K562 (cell line): ENCODE results near the gene PHTF2. TPM values are rescaled to one million over a fixed set of nuclear protein-coding genes. Genes with fewer than 3 reads are reported as not detected.

ENCODE experiments used
- ATAC-seq: fragments of 200-7000 bp; cut with Tn5 transposase; 3 replicates; pipeline ENCODE4 v1.9.1; 2020; ENCODE audit warnings: moderate library complexity
- BruUV-seq: library from RNA; stranded (reverse); fragments of 400-500 nt; replicated peaks from 2 replicates; lab custom pipeline; 2021; lab: Mats Ljungman, UMichigan
- CTCF ChIA-PET: fragments of 300-600 bp; formaldehyde crosslinking; extraction: SDS; loops from one replicate; lab custom pipeline; 2021; ENCODE audit warnings: low intra/inter-chr PET ratio; lab: Yijun Ruan, JAX
- POLR2A ChIA-PET: fragments of 300-600, 350-650 bp; sonication (Branson Sonifier 250); formaldehyde crosslinking; extraction: SDS; loops from one replicate; lab custom pipeline; 2021; ENCODE audit warnings: antibody characterized with exemption, inconsistent platforms; lab: Yijun Ruan, JAX
- DNase-seq, 4 experiments: peaks; one replicate each; pipeline versions ENCODE4 v3.0.0 to v3.0.0-alpha.2; 2011 to 2018; ENCODE audit warnings: low spot score in 3 of 4, mixed read lengths in 3 of 4; ENCODE audit errors: extremely low read depth in 1 of 4
- FAIRE-seq: peaks from 2 replicates; lab custom pipeline; 2011; peaks lifted over from hg19 to GRCh38; lab: Jason Lieb, UNC
- H2AFZ ChIP-seq: 2 replicates; pipeline ENCODE4 v1.6.0; 2011; ENCODE audit warnings: low read depth, low read length, control low read depth, inconsistent platforms
- H3K27ac ChIP-seq: fragments of 200-600 bp; 3 replicates; pipeline ENCODE4 v1.8.0; 2011; ENCODE audit warnings: low read depth, mild to moderate bottlenecking, control low read depth, inconsistent platforms, low read length, moderate library complexity, mixed read lengths; ENCODE audit errors: extremely low read depth
- H3K27me3 ChIP-seq, 2 experiments: fragments of 300-600 bp in 1 of 2; 2 replicates in 1 of 2; 3 replicates in 1 of 2; pipeline versions ENCODE4 v1.6.0 to v1.8.0; 2011; ENCODE audit warnings: inconsistent platforms in 2 of 2, low read length in 2 of 2, mild to moderate bottlenecking in 1 of 2, mixed read lengths in 1 of 2, moderate library complexity in 1 of 2; ENCODE audit not compliant: control insufficient read depth in 2 of 2, insufficient read depth in 2 of 2
- H3K36me3 ChIP-seq: fragments of 300-600 bp; 3 replicates; pipeline ENCODE4 v1.8.0; 2011; ENCODE audit warnings: mild to moderate bottlenecking, low read length, inconsistent platforms; ENCODE audit not compliant: control insufficient read depth, insufficient read depth
- H3K4me1 ChIP-seq, 2 experiments: fragments of 200-600 bp in 1 of 2; replicated peaks in 1 of 2; 2 replicates in 1 of 2; 3 replicates in 1 of 2; pipeline versions ENCODE4 v1.5.1 to v1.8.0; 2011; ENCODE audit warnings: inconsistent platforms in 2 of 2, low read length in 2 of 2, mild to moderate bottlenecking in 1 of 2, mixed read lengths in 1 of 2, moderate library complexity in 1 of 2; ENCODE audit not compliant: control insufficient read depth in 2 of 2, insufficient read depth in 2 of 2
- H3K4me2 ChIP-seq: 2 replicates; pipeline ENCODE4 v1.6.1; 2011; ENCODE audit warnings: low read length, control low read depth, inconsistent platforms, mixed read lengths; ENCODE audit not compliant: insufficient read depth
- H3K4me3 ChIP-seq: fragments of 200-600 bp; sonication (generic), shearing (Covaris generic); 2 replicates; pipeline ENCODE4 v1.5.1; 2016; ENCODE audit warnings: control low read depth, inconsistent platforms
- H3K79me2 ChIP-seq: fragments of 200-600 bp; 3 replicates; pipeline ENCODE4 v1.8.0; 2011; ENCODE audit warnings: low read length, inconsistent platforms; ENCODE audit not compliant: control insufficient read depth, insufficient read depth
- H3K9ac ChIP-seq, 2 experiments: 2 replicates each; pipeline versions ENCODE4 v1.6.0 to v1.6.1; 2011; ENCODE audit warnings: low read depth in 2 of 2, low read length in 2 of 2, control low read depth in 1 of 2, inconsistent platforms in 1 of 2, mild to moderate bottlenecking in 1 of 2, mixed read lengths in 1 of 2; ENCODE audit not compliant: insufficient read depth in 1 of 2
- H3K9me1 ChIP-seq: one replicate; pipeline ENCODE4 v1.6.0; 2011; ENCODE audit warnings: inconsistent platforms, mild to moderate bottlenecking, low read length, moderate library complexity; ENCODE audit not compliant: control insufficient read depth, insufficient read depth
- H3K9me3 ChIP-seq: replicated peaks from 2 replicates; pipeline ENCODE4 v1.5.1; 2011; ENCODE audit warnings: low read depth, low read length, inconsistent platforms; ENCODE audit not compliant: control insufficient read depth, insufficient read depth
- H4K20me1 ChIP-seq: replicated peaks from 2 replicates; pipeline ENCODE4 v1.6.1; 2011; ENCODE audit warnings: low read length, inconsistent platforms, mixed read lengths; ENCODE audit not compliant: control insufficient read depth, insufficient read depth
- E2F3 ChIP-seq: fragments of 250-450 bp; sonication (Bioruptor Pico); IDR thresholded peaks from 2 replicates; pipeline ENCODE4 v1.4.0; 2020; ENCODE audit warnings: mild to moderate bottlenecking
- FOXK2 ChIP-seq, 2 experiments: fragments of 450-650 bp; IDR thresholded peaks in 1 of 2; conservative IDR thresholded peaks in 1 of 2; 2 replicates each; pipeline ENCODE4 v1.6.1; 2016; ENCODE audit warnings: low read depth in 2 of 2, mild to moderate bottlenecking in 1 of 2
- JUNB ChIP-seq: fragments of 450-650 bp; formaldehyde crosslinking; conservative IDR thresholded peaks from 2 replicates; pipeline ENCODE4 v1.4.0; 2020; ENCODE audit warnings: mild to moderate bottlenecking
- KLF6 ChIP-seq: fragments of 250-450 bp; sonication (Bioruptor Pico); IDR thresholded peaks from 2 replicates; pipeline ENCODE4 v1.4.0; 2020; ENCODE audit warnings: mild to moderate bottlenecking, moderate library complexity, borderline replicate concordance
- MLLT1 ChIP-seq, 2 experiments: fragments of 450-650 bp; IDR thresholded peaks; 2 replicates each; pipeline ENCODE4 v1.6.1; 2016
- NR1H2 ChIP-seq: sonication (generic); formaldehyde crosslinking; IDR thresholded peaks from 2 replicates; pipeline ENCODE4 v1.4.0; 2020; ENCODE audit warnings: mild to moderate bottlenecking, missing genetic modification reagents
- PML ChIP-seq: IDR thresholded peaks from 2 replicates; pipeline ENCODE4 v1.6.1; 2012; ENCODE audit warnings: low read length, inconsistent platforms
- RBM34 ChIP-seq: fragments of 200-400 bp; formaldehyde crosslinking; IDR thresholded peaks from 2 replicates; pipeline ENCODE4 v1.6.1; 2018; ENCODE audit warnings: low read length, borderline replicate concordance; ENCODE audit not compliant: insufficient read depth
- TFE3 ChIP-seq: fragments of 450-650 bp; formaldehyde crosslinking; IDR thresholded peaks from 2 replicates; pipeline ENCODE4 v1.4.0; 2020; ENCODE audit warnings: mild to moderate bottlenecking, mixed read lengths
- TOE1 ChIP-seq, 2 experiments: fragments of 450-650 bp in 1 of 2; sonication (generic) in 1 of 2; formaldehyde crosslinking in 1 of 2; IDR thresholded peaks; 2 replicates each; pipeline versions ENCODE4 v1.7.1 to v1.8.0; 2016 to 2022; ENCODE audit warnings: borderline replicate concordance in 2 of 2, mild to moderate bottlenecking in 2 of 2, antibody characterized with exemption in 1 of 2, inconsistent platforms in 1 of 2, low read depth in 1 of 2, missing genetic modification reagents in 1 of 2, moderate library complexity in 1 of 2
- WGBS: fragments of 100-300 bp; shearing (Covaris generic); methylation state at CpG from one replicate; pipeline ENCODE4 v1.1.6; 2016; ENCODE audit warnings: low coverage, mixed read lengths; ENCODE audit not compliant: insufficient coverage; ENCODE audit errors: missing lambda C conversion rate; 5-methylcytosine and 5-hydroxymethylcytosine counted together
- in situ Hi-C: fragments of 300-500 bp; cut with MboI; formaldehyde crosslinking; loops from 4 replicates; pipeline ENCODE4 v1.15.0; 2018; ENCODE audit warnings: inconsistent platforms, mixed read lengths
- intact Hi-C: fragments of 100-400 bp; cut with micrococcal nuclease; formaldehyde crosslinking; loops from 2 replicates; pipeline ENCODE4 v1.14.2; 2022
- polyA plus RNA-seq, 8 experiments: library from polyadenylated mRNA; depleted of rRNA in 4 of 8; stranded (reverse) in 5 of 8; unstranded in 3 of 8; fragments of >200 nt; fragmentation: Nextera tagmentation in 2 of 8; fragmentation: Illumina TruSeq in 1 of 8; extraction: Ambion mirVana in 2 of 8; extraction: Trizol in 1 of 8; gene quantifications; 2 replicates each; pipeline versions ENCODE4 v1.2.1 to v1.2.3, GENCODE V29; 2011 to 2014; ENCODE audit warnings: inconsistent platforms in 1 of 8, missing spikeins in 1 of 8
- total RNA-seq, 7 experiments: library from RNA; depleted of rRNA in 6 of 7; stranded (reverse); fragments of >200 nt in 6 of 7; fragmentation: Illumina TruSeq in 2 of 7; extraction: Trizol in 2 of 7; gene quantifications; 2 replicates each; pipeline versions ENCODE4 v1.2.1 to v1.2.3, GENCODE V29; 2011 to 2021; ENCODE audit warnings: low replicate concordance in 1 of 7
- TF ChIP-seq, protein P1 (sequence below): sonication (generic); formaldehyde crosslinking; IDR thresholded peaks from 2 replicates; pipeline ENCODE4 v1.8.0; 2022; ENCODE audit warnings: mild to moderate bottlenecking, missing genetic modification reagents, borderline replicate concordance
- TF ChIP-seq, protein P2 (sequence below): sonication (generic); formaldehyde crosslinking; IDR thresholded peaks from 2 replicates; pipeline ENCODE4 v1.8.0; 2022; ENCODE audit warnings: mild to moderate bottlenecking, missing genetic modification reagents

Gene PHTF2
- total and polyA plus RNA-seq, 9 of the 15 experiments (the other 6 are each of a cell fraction or from before 2014, with no cell fraction given): 17.9 to 43.6 (median 25.4) TPM

- H3K27ac ChIP-seq: peak overlapping the region; percentile 86
- H3K36me3 ChIP-seq: peaks cover 38% of the 10 kb centered on the region
- FAIRE-seq (no peak), ATAC-seq (peak; percentile 33), DNase-seq (peak in 2 of 4 experiments; percentile 17 to 56)
- no peaks in the 10 kb centered on the region for H4K20me1 ChIP-seq
- peak overlapping the region; percentile 92 for H3K4me2 ChIP-seq
- in situ Hi-C loops: no loop called here
- H3K4me1 ChIP-seq: peaks cover 16 to 18% of the 10 kb centered on the region in 2 experiments; a peak in 4 of 5 replicates
- no peaks in the 10 kb centered on the region for H3K27me3 ChIP-seq
- CTCF ChIA-PET: interaction anchor here (0.7 kb wide), 1 partner anchor 106 kb away, joined by 3 read pairs; no protein-coding TSS in a partner anchor
- POLR2A ChIA-PET: interaction anchor here (0.6 to 1.5 kb wide), 5 partner anchors 9 to 324 kb away, joined by 3 to 5 read pairs (median 4); no protein-coding TSS in a partner anchor
- WGBS: 0% methylated on average over 35 of the region's 35 CpGs
- peaks cover 89% of the 10 kb centered on the region for H3K79me2 ChIP-seq
- H3K9ac ChIP-seq: peak overlapping the region; percentile 87 to 98
- peak overlapping the region; percentile 75 for H3K4me3 ChIP-seq
- H3K9me3 ChIP-seq: no peaks in the 10 kb centered on the region
- BruUV-seq: TSS peak; percentile 85
- H3K9me1 ChIP-seq: no peaks in the 10 kb centered on the region
- intact Hi-C loops: loop anchor here (2.0 to 10.0 kb wide), 3 partner anchors 45 to 217 kb away; no protein-coding TSS in a partner anchor
- H2AFZ ChIP-seq: peak overlapping the region; percentile 83
- TF ChIP-seq JUNB (CRISPR knock-in tag) (0 out of 2 replicates have a peak, but pooled peaks have one; percentile 9), NR1H2 (CRISPR knock-in tag) (0 out of 2 replicates have a peak, but pooled peaks have one; percentile 75), PML (peak; percentile 34; the same call in 1 of the 2 replicates), MLLT1 (IDR thresholded peaks at IDR 0.05) (0 out of 4 replicates have a peak, but pooled peaks of 1 of the 2 experiments have one; percentile 56), TOE1 (IDR thresholded peaks at IDR 0.05; ENCODE audit: borderline replicate concordance) (no peak), TOE1 (CRISPR knock-in tag; IDR thresholded peaks at IDR 0.05; ENCODE audit: borderline replicate concordance, low read depth) (peak; percentile 71; the same call in 1 of the 2 replicates), E2F3 (0 out of 2 replicates have a peak, but pooled peaks have one; percentile 27), FOXK2 (conservative IDR thresholded peaks at IDR 0.05 in 1 of 2, IDR thresholded peaks at IDR 0.05 in 1 of 2; ENCODE audit: low read depth in 2 of 2) (peak in 1 of 2 experiments; percentile 12; a peak in 1 of 4 replicates), RBM34 (no peak), TFE3 (CRISPR knock-in tag) (peak; percentile 43), KLF6 (CRISPR knock-in tag) (peak; percentile 55; the same call in 1 of the 2 replicates)
- TF ChIP-seq, protein P1, sequence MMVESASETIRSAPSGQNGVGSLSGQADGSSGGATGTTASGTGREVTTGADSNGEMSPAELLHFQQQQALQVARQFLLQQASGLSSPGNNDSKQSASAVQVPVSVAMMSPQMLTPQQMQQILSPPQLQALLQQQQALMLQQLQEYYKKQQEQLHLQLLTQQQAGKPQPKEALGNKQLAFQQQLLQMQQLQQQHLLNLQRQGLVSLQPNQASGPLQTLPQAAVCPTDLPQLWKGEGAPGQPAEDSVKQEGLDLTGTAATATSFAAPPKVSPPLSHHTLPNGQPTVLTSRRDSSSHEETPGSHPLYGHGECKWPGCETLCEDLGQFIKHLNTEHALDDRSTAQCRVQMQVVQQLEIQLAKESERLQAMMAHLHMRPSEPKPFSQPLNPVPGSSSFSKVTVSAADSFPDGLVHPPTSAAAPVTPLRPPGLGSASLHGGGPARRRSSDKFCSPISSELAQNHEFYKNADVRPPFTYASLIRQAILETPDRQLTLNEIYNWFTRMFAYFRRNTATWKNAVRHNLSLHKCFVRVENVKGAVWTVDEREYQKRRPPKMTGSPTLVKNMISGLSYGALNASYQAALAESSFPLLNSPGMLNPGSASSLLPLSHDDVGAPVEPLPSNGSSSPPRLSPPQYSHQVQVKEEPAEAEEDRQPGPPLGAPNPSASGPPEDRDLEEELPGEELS (CRISPR knock-in tag): no peak
- TF ChIP-seq, protein P2, sequence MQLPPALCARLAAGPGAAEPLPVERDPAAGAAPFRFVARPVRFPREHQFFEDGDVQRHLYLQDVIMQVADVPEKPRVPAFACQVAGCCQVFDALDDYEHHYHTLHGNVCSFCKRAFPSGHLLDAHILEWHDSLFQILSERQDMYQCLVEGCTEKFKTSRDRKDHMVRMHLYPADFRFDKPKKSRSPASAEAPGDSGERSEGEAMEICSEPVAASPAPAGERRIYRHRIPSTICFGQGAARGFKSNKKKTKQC (CRISPR knock-in tag): peak; percentile 90
Observed at GRCh38 chr7:77797734-77798393, 709 bp upstream of the PHTF2 start.
